Stomach (tissue), 9 donors: Measurements from ENCODE around the gene DHX29. TPM values are rescaled to one million over a fixed set of nuclear protein-coding genes. Genes with fewer than 3 reads are reported as not detected.

Experiments
- DNase-seq, 2 donors: peaks; one replicate each; pipeline versions ENCODE4 v3.0.0 to v3.0.0-alpha.2; 2013 to 2019
- H3K27ac ChIP-seq, 5 donors: fragments of 200-600 bp in 4 of 5; sonication (generic) in 4 of 5; one replicate each; pipeline ENCODE4 v1.5.1; 2013 to 2019; ENCODE audit warnings: mild to moderate bottlenecking in 1 of 5, moderate library complexity in 1 of 5
- H3K27me3 ChIP-seq, 3 donors: fragments of 200-600 bp; sonication (generic); one replicate each; pipeline ENCODE4 v1.5.1; 2017 to 2019; ENCODE audit warnings: mixed run types in 1 of 3
- H3K36me3 ChIP-seq, 4 donors: fragments of 200-600 bp; sonication (generic); 1 replicate in 3 of 4; 2 replicates in 1 of 4; pipeline ENCODE4 v1.5.1; 2016 to 2019
- H3K4me1 ChIP-seq, 4 donors: fragments of 200-600 bp; sonication (generic); one replicate each; pipeline ENCODE4 v1.5.1; 2016 to 2019
- H3K4me3 ChIP-seq, 4 donors: fragments of 200-600 bp; sonication (generic) in 3 of 4; one replicate each; pipeline ENCODE4 v1.5.1; 2016 to 2019; ENCODE audit warnings: mild to moderate bottlenecking in 1 of 4
- H3K9me3 ChIP-seq, 4 donors: fragments of 200-600 bp; sonication (generic); one replicate each; pipeline ENCODE4 v1.5.1; 2016 to 2019
- EP300 ChIP-seq: sonication (generic); formaldehyde crosslinking; IDR thresholded peaks from one replicate; pipeline ENCODE4 v1.6.1; 2017; ENCODE audit warnings: antibody characterized with exemption
- POLR2A ChIP-seq, 4 donors: fragments of 450-650 bp; IDR thresholded peaks; one replicate each; pipeline ENCODE4 v1.6.1; 2016; ENCODE audit warnings: antibody characterized with exemption in 4 of 4, control low read depth in 2 of 4, mild to moderate bottlenecking in 1 of 4, moderate library complexity in 1 of 4
- POLR2AphosphoS5 ChIP-seq, 3 donors: sonication (generic); formaldehyde crosslinking; IDR thresholded peaks; one replicate each; pipeline ENCODE4 v1.6.1; 2016; ENCODE audit warnings: antibody characterized with exemption in 3 of 3
- WGBS, 5 donors: extraction: QIAGEN DNeasy Blood & Tissue Kit in 3 of 5; methylation state at CpG; one replicate each; pipeline versions ENCODE4 v1.1.5 to v1.1.7; 2013 to 2018; 5-methylcytosine and 5-hydroxymethylcytosine counted together
- intact Hi-C: fragments of 100-400 bp; cut with DNase I; formaldehyde crosslinking; loops from one replicate; pipeline ENCODE4 v1.15.1; 2023; ENCODE audit warnings: low total_unique reads
- polyA plus RNA-seq, 3 donors: library from polyadenylated mRNA; stranded (reverse); fragments of 200-250 nt; gene quantifications; one replicate each; pipeline ENCODE4 v1.2.3, GENCODE V29; 2013
- total RNA-seq, 5 donors: library from RNA; depleted of rRNA; stranded (reverse); fragments of >200 nt; gene quantifications; one replicate each; pipeline versions ENCODE4 v1.1.0 to v1.2.3, GENCODE V29; 2014 to 2016
- TF ChIP-seq, protein P1 (sequence below), 7 experiments: fragments of 450-650 bp in 4 of 7; fragments of 200-600 bp in 3 of 7; sonication (generic) in 3 of 7; IDR thresholded peaks; one replicate each; pipeline ENCODE4 v1.5.1; 2016 to 2019; ENCODE audit warnings: antibody characterized with exemption in 7 of 7, control low read depth in 2 of 7, mild to moderate bottlenecking in 1 of 7
- donor health status: healthy with polysubstance abuse.
- donor health status: Bipolar disorder and iron deficiency.
- donor health status: healthy.

DHX29 gene
- total and polyA plus RNA-seq, 8 donors, result 4.3 to 54.5 (median 12.1) TPM

DNA sequence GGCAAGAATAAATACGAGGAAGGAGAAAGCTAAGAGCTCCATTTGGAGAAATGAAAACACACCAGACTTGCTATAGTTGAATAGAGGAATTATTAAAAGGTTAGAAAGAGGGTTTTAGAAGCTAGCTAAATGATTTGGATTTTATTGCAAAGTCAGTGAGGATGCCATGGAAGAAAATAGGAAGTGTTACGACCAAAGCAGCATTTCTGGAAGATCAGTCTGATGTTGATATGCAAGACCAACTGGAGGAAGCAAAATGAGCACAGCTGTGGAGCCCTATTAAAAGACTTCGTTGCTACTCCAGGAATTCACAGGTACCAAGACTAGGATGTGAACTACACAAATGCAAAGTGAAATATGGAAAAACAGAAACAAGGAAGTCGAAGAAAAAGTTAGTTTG lies 2.1 kb downstream of the DHX29 start:
- H3K27ac ChIP-seq, result no peak overlapping the region
- intact Hi-C loops, result no loop called here
- peak overlapping the region in 1 of 4 donors; percentile 86 for H3K4me3 ChIP-seq
- peaks cover 44 to 69% (median 56%) of the 10 kb centered on the region in 4 donors for H3K4me1 ChIP-seq
- no peak for DNase-seq
- H3K9me3 ChIP-seq, result peaks cover 0 to 11% (median 5%) of the 10 kb centered on the region in 4 donors
- peaks cover 0 to 11% (median 8%) of the 10 kb centered on the region in 4 donors for H3K36me3 ChIP-seq
- TF ChIP-seq, protein P1, sequence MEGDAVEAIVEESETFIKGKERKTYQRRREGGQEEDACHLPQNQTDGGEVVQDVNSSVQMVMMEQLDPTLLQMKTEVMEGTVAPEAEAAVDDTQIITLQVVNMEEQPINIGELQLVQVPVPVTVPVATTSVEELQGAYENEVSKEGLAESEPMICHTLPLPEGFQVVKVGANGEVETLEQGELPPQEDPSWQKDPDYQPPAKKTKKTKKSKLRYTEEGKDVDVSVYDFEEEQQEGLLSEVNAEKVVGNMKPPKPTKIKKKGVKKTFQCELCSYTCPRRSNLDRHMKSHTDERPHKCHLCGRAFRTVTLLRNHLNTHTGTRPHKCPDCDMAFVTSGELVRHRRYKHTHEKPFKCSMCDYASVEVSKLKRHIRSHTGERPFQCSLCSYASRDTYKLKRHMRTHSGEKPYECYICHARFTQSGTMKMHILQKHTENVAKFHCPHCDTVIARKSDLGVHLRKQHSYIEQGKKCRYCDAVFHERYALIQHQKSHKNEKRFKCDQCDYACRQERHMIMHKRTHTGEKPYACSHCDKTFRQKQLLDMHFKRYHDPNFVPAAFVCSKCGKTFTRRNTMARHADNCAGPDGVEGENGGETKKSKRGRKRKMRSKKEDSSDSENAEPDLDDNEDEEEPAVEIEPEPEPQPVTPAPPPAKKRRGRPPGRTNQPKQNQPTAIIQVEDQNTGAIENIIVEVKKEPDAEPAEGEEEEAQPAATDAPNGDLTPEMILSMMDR (IDR thresholded peaks at IDR 0.05), result no peak
- TF ChIP-seq POLR2AphosphoS5 (IDR thresholded peaks at IDR 0.05), result no peak
- no peak for TF ChIP-seq POLR2A (IDR thresholded peaks at IDR 0.05)
- no peak for TF ChIP-seq EP300
- no peaks in the 10 kb centered on the region for H3K27me3 ChIP-seq
- WGBS, 5 donors, result 59 to 75% (median 67%) methylated on average over 4 of the region's 4 CpGs

DNA sequence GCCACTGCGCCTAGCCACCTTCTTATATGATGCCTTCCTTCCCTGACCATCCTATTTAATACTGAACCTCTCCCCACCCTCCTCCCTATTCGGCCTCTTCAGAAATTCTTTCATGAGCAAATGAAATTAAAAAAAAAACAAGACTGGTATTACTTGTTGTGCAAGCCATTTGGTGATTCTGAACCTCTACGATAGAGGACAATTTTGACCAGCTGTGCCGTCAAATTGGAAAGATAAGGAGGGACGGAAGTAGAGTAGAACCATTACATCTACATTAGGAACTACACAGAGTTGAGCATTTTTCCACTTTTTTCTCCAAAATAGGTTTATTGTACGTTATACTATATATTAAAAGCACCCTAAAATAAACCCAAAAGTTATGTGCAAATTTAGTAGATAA lies 2.9 kb downstream of the DHX29 start:
- intact Hi-C loops, result no loop called here
- 51 to 79% (median 67%) methylated on average over 6 of the region's 6 CpGs for WGBS, 5 donors
- H3K4me3 ChIP-seq, result no peak overlapping the region
- H3K27ac ChIP-seq, result peak overlapping the region in 1 of 5 donors; percentile 64
- H3K27me3 ChIP-seq, result no peaks in the 10 kb centered on the region
- peaks cover 0 to 11% (median 8%) of the 10 kb centered on the region in 4 donors for H3K36me3 ChIP-seq
- peaks cover 36 to 61% (median 51%) of the 10 kb centered on the region in 4 donors for H3K4me1 ChIP-seq
- peaks cover 0 to 11% (median 5%) of the 10 kb centered on the region in 4 donors for H3K9me3 ChIP-seq
- no peak for TF ChIP-seq POLR2A (IDR thresholded peaks at IDR 0.05)
- TF ChIP-seq EP300, result no peak
- no peak for TF ChIP-seq POLR2AphosphoS5 (IDR thresholded peaks at IDR 0.05)
- TF ChIP-seq, protein P1 (IDR thresholded peaks at IDR 0.05), result no peak
- DNase-seq, result no peak

DNA sequence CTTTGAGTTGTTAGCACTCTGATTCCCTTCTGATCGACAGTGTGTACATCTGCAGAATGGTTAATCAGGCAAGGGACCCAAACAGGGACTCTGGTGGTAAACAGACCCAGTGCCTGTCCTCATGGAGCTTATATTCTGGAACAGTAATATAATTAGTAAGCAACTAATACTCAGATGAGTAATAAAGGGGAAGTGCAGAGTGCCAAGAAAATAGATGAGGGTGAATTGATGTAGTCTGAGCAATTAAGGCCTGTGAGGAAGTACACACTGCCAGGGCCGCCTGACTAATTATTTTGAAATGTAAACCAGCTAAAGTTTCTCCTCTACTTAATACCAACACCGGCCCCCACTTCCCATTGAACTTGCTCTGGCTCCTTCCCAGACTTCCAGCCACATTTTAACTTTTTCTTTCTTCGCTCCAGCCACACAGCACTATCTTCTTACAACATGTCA lies 4.2 kb downstream of the DHX29 start:
- Histone ChIP-seq H3K36me3 (peaks cover 1 to 12% (median 8%) of the 10 kb centered on the region in 4 donors), H3K4me1 (peaks cover 26 to 49% (median 42%) of the 10 kb centered on the region in 4 donors), H3K27me3 (no peaks in the 10 kb centered on the region), H3K4me3 (no peak overlapping the region), H3K9me3 (peaks cover 0 to 11% (median 5%) of the 10 kb centered on the region in 4 donors), H3K27ac (peak overlapping the region in 3 of 5 donors; percentile 6 to 64 (median 64))
- intact Hi-C loops, result no loop called here
- 31 to 42% (median 40%) methylated on average over 4 of the region's 4 CpGs for WGBS, 5 donors
- TF ChIP-seq POLR2AphosphoS5 (IDR thresholded peaks at IDR 0.05), result peak in 1 of 3 donors; percentile 17
- TF ChIP-seq EP300, result no peak
- peak in 1 of 2 donors; percentile 16 for DNase-seq

DNA sequence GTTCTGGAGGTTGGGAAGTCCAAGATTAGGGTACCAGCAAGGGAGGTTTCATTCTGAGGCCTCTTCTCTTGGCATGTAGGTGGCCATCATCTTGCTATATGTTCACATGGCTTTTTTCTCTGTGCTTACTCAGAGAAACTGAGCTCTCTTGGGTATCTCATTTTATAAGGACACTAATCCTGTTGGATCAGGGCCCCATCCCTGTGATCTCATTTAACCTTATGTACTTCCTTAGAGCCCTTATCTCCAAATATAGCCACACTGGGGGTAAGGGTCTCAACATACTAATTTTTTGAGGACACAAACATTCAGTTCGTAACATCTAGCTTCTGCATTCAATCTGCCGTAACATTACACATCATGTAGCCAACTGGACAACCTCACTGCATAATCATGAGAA lies 6.6 kb downstream of the DHX29 start:
- Histone ChIP-seq H3K36me3 (peaks cover 6 to 28% (median 16%) of the 10 kb centered on the region in 4 donors), H3K4me3 (no peak overlapping the region), H3K27ac (no peak overlapping the region), H3K4me1 (peaks cover 18 to 39% (median 32%) of the 10 kb centered on the region in 4 donors), H3K9me3 (peaks cover 0 to 11% (median 5%) of the 10 kb centered on the region in 4 donors), H3K27me3 (no peaks in the 10 kb centered on the region)
- WGBS, 5 donors, result 95 to 99% (median 98%) methylated on average over 2 of the region's 2 CpGs
- DNase-seq, result no peak
- intact Hi-C loops, result no loop called here
- TF ChIP-seq POLR2A (IDR thresholded peaks at IDR 0.05) (no peak), POLR2AphosphoS5 (IDR thresholded peaks at IDR 0.05) (no peak), EP300 (no peak)
- TF ChIP-seq, protein P1 (IDR thresholded peaks at IDR 0.05), result no peak

DNA sequence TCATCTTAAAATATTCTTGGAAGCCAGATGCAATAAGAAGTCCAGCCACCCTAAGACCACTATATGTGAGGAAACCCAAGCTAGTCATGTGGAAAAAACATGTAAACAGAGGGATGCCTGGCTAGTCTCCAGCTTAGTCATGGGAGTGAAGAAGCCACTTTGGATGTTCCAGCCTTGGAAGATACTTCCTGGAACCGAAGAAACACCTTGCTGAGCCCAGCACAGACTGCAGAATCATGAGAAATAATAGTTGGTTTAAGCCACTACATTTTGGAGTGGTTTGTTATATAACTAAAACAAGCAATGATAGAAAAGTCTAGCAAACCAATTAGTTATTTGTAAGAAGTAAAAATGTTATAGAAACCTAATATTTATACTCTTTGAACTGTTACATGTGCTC lies 12.6 kb downstream of the DHX29 start:
- H3K27me3 ChIP-seq, result no peaks in the 10 kb centered on the region
- H3K4me3 ChIP-seq, result no peak overlapping the region
- 93 to 100% (median 95%) methylated on average over 1 of the region's 1 CpG for WGBS, 5 donors
- no peak for DNase-seq
- intact Hi-C loops, result no loop called here
- H3K36me3 ChIP-seq, result peaks cover 26 to 77% (median 71%) of the 10 kb centered on the region in 4 donors
- no peak overlapping the region for H3K27ac ChIP-seq
- peaks cover 0 to 5% (median 0%) of the 10 kb centered on the region in 4 donors for H3K4me1 ChIP-seq
- TF ChIP-seq POLR2AphosphoS5 (IDR thresholded peaks at IDR 0.05) (no peak), EP300 (no peak), POLR2A (IDR thresholded peaks at IDR 0.05) (no peak)
- TF ChIP-seq, protein P1 (IDR thresholded peaks at IDR 0.05), result no peak
- H3K9me3 ChIP-seq, result no peaks in the 10 kb centered on the region
